Adrenal gland (tissue), 5 donors: ENCODE results near the gene SIAH3.

Source experiments
- POLR2A ChIP-seq, 2 donors: fragments of 450-650 bp; IDR thresholded peaks; one replicate each; pipeline ENCODE4 v1.6.1; 2017; ENCODE audit warnings: antibody characterized with exemption in 2 of 2, mild to moderate bottlenecking in 2 of 2, moderate library complexity in 1 of 2
- TF ChIP-seq, protein P1 (sequence below), 6 experiments: fragments of 450-650 bp in 4 of 6; fragments of 200-600 bp in 2 of 6; sonication (generic) in 1 of 6; IDR thresholded peaks; 1 replicate in 5 of 6; 2 replicates in 1 of 6; pipeline versions ENCODE4 v1.5.1 to v1.8.0; 2016 to 2021; ENCODE audit warnings: antibody characterized with exemption in 6 of 6, mild to moderate bottlenecking in 2 of 6, moderate library complexity in 1 of 6
- donor health status: DM: no; HTN: no; CAD: no.

DNA sequence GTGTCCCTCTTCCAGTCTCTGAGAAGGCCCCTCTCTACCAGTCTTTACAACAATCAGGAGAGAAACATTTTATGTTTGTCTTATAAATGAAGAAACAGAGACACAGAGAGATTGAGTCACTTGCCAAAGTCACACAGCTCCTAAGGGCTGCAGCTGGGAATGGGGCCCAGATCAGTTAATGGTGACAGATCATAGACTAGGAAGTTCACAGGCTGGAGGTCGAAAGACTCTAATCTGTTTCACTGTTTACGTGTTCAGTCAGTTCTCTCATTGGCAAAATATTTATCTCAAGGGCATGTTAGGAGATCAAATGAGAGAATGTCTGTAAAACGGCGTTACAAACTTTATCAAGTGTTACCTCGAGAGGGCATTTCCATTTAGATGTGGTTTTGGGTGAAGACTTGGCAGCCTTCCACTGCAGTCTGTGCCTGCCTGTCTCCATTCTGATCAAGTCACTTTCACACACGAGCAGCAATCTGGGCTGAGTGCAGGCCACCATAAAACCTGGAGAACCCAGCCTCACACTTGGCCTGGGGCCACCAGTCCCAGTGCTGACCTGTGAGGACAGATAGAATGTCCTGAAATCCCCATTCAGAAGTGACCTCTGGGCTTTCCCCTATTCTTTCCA, 65.1 kb downstream of the SIAH3 start:
- TF ChIP-seq, protein P1, sequence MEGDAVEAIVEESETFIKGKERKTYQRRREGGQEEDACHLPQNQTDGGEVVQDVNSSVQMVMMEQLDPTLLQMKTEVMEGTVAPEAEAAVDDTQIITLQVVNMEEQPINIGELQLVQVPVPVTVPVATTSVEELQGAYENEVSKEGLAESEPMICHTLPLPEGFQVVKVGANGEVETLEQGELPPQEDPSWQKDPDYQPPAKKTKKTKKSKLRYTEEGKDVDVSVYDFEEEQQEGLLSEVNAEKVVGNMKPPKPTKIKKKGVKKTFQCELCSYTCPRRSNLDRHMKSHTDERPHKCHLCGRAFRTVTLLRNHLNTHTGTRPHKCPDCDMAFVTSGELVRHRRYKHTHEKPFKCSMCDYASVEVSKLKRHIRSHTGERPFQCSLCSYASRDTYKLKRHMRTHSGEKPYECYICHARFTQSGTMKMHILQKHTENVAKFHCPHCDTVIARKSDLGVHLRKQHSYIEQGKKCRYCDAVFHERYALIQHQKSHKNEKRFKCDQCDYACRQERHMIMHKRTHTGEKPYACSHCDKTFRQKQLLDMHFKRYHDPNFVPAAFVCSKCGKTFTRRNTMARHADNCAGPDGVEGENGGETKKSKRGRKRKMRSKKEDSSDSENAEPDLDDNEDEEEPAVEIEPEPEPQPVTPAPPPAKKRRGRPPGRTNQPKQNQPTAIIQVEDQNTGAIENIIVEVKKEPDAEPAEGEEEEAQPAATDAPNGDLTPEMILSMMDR (IDR thresholded peaks at IDR 0.05): no peak
- no peak for TF ChIP-seq POLR2A (IDR thresholded peaks at IDR 0.05)
